ENCODE measurements around the gene DUSP22.

DUSP22 gene

GRCh38 chr6:384898-385297, 92.6 kb downstream of the DUSP22 start:
- DNase-seq: no peak

- no peak for DNase-seq
Measured at GRCh38 chr6:385614-386013, 93.3 kb downstream of the DUSP22 start.

GRCh38 chr6:386688-387266, 94.5 kb downstream of the DUSP22 start:
- DNase-seq: no peak

- DNase-seq: no peak
Measured at GRCh38 chr6:387293-387741, 95.0 kb downstream of the DUSP22 start.

- no peak for DNase-seq
Measured at GRCh38 chr6:388202-388903, 96.1 kb downstream of the DUSP22 start.

GRCh38 chr6:389143-389542, 96.9 kb downstream of the DUSP22 start:
- no peak for DNase-seq

- no peak for DNase-seq
Measured at GRCh38 chr6:389622-390021, 97.3 kb downstream of the DUSP22 start.

- peak; percentile 50 for DNase-seq
Measured at GRCh38 chr6:390914-391558, 98.7 kb downstream of the DUSP22 start.

- peak; percentile 76 for DNase-seq
Measured at GRCh38 chr6:391559-392440, 99.5 kb downstream of the DUSP22 start, which contains the start of gene IRF4. IRF4 (plus strand) TSS chr6:391752; CDS start chr6:393153, 1,401 bp downstream.

GRCh38 chr6:392441-393390, 100.4 kb downstream of the DUSP22 start:
- peak; percentile 35 for DNase-seq

GRCh38 chr6:393391-394221, 101.3 kb downstream of the DUSP22 start:
- peak; percentile 51 for DNase-seq

GRCh38 chr6:394641-395289, 102.5 kb downstream of the DUSP22 start:
- no peak for DNase-seq

GRCh38 chr6:395432-396125, 103.3 kb downstream of the DUSP22 start:
- DNase-seq: no peak

GRCh38 chr6:396126-396520, 103.8 kb downstream of the DUSP22 start:
- no peak for DNase-seq

GRCh38 chr6:397056-397455, 104.8 kb downstream of the DUSP22 start:
- no peak for DNase-seq

GRCh38 chr6:397604-398003, 105.3 kb downstream of the DUSP22 start:
- no peak for DNase-seq

- DNase-seq: no peak
Measured at GRCh38 chr6:398065-398464, 105.8 kb downstream of the DUSP22 start.

- no peak for DNase-seq
Measured at GRCh38 chr6:398558-399078, 106.3 kb downstream of the DUSP22 start.

- DNase-seq: peak; percentile 57
Measured at GRCh38 chr6:399785-400534, 107.7 kb downstream of the DUSP22 start.

All from stimulated activated naive CD4-positive, alpha-beta T cell treated with Interleukin-2 at 50 U/mL for 16 hours (primary cell).